Fibroblast of pulmonary artery (primary cell): ENCODE data around the gene TIMM22.
A peak's percentile ranks its signal among the peaks of the same experiment; 100 is the strongest.

Experiments
- DNase-seq: peaks from one replicate; pipeline ENCODE4 v3.0.0-alpha.2; 2010; ENCODE audit warnings: low read depth
- H3K4me3 ChIP-seq: replicated peaks from 2 replicates; pipeline ENCODE4 v1.5.1; 2011; ENCODE audit warnings: low read depth, mild to moderate bottlenecking, control low read depth, low read length, moderate library complexity
- TF ChIP-seq, protein P1 (sequence below): IDR thresholded peaks from 2 replicates; pipeline ENCODE4 v1.5.1; 2011; ENCODE audit warnings: mild to moderate bottlenecking, control low read depth, low read length, inconsistent platforms; ENCODE audit errors: missing control alignments

TIMM22 gene

DNA sequence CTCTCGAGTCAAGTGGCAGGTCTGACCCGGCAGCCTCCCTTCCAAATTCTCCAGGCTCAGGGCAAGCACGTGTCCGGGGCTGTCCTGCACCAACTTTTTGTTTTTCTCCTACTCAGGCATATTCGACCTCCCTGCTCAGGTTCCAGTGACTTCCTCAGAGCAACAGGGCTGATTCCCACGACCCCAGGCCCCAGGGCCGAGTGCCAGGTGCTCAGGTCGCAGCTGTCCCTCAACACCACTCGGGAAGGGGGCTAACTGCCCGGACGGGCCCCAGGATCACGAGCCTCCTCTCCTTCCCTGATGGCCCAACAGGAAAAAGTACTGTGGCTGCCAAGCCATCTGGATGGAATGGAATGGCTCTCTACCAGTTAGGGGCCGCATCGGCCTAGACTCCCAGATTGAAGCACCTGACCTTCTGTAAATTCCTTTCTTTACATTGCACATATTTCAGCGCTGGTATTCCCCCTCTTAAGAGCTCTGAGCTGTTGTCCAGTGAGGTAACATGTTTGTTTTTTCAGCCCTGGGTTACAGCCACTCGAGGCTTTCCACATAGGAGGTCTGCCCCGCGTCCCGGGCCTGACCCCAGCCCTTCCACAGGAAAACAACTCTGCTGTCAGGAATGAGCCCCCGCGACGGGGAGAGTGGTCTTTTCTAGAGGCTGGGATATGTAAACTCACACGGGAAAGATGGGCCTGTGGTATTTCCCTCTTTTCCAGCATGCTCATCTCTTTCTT is 42.3 kb upstream of the TIMM22 start:
- H3K4me3 ChIP-seq = no peak overlapping the region
- TF ChIP-seq, protein P1, sequence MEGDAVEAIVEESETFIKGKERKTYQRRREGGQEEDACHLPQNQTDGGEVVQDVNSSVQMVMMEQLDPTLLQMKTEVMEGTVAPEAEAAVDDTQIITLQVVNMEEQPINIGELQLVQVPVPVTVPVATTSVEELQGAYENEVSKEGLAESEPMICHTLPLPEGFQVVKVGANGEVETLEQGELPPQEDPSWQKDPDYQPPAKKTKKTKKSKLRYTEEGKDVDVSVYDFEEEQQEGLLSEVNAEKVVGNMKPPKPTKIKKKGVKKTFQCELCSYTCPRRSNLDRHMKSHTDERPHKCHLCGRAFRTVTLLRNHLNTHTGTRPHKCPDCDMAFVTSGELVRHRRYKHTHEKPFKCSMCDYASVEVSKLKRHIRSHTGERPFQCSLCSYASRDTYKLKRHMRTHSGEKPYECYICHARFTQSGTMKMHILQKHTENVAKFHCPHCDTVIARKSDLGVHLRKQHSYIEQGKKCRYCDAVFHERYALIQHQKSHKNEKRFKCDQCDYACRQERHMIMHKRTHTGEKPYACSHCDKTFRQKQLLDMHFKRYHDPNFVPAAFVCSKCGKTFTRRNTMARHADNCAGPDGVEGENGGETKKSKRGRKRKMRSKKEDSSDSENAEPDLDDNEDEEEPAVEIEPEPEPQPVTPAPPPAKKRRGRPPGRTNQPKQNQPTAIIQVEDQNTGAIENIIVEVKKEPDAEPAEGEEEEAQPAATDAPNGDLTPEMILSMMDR = no peak

DNA sequence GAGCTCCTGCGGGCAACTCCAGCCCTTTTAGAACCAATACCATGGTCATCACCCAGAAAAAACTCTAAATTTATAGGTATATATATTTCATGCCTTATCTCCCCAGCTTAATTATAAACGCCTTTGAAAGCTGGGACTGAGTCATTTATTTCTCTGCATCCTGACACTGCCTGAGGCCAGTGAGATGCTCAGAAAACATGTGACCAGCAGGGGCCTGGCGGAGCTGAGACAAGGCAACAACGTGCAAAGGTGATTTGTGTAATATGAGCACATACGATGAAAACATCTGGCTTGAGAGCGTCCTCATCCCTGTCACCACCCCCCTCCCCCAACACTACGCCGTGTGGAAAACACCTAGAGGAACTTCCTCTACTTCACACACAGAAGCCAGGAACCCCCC is 40.0 kb upstream of the TIMM22 start:
- no peak overlapping the region for H3K4me3 ChIP-seq
- TF ChIP-seq, protein P1 = no peak
- DNase-seq = no peak

More for the DNA sequence above, 42.3 kb upstream of the TIMM22 start:
- peak; percentile 46 for DNase-seq

DNA sequence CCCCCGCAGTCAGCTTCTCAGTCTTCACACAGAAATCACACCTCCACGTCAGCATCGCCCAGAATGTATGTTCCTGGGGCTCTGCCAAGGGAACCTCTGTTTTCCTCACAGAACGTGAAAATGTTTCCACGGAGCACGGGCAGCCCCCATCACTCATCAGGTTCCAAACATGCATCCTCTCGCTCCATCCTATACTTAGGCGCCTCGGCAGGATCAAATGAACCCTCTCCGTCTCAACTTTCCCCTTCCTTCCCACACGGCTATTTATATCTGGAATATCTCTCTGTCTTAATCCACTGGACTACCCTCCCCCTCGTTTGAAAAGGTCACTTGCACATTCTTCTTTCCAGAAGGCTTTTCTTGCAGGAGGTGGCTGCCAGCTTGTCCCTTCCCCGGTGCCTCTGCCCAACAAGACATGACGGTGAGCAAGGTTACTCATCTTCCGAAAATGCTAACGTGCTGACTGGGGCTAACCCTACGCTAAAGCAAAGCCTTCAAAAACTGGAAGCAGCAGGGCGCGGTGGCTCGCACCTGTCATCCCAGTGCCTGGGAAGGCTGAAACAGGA is 39.0 kb upstream of the TIMM22 start:
- no peak overlapping the region for H3K4me3 ChIP-seq
- TF ChIP-seq, protein P1 = no peak
- DNase-seq = no peak

DNA sequence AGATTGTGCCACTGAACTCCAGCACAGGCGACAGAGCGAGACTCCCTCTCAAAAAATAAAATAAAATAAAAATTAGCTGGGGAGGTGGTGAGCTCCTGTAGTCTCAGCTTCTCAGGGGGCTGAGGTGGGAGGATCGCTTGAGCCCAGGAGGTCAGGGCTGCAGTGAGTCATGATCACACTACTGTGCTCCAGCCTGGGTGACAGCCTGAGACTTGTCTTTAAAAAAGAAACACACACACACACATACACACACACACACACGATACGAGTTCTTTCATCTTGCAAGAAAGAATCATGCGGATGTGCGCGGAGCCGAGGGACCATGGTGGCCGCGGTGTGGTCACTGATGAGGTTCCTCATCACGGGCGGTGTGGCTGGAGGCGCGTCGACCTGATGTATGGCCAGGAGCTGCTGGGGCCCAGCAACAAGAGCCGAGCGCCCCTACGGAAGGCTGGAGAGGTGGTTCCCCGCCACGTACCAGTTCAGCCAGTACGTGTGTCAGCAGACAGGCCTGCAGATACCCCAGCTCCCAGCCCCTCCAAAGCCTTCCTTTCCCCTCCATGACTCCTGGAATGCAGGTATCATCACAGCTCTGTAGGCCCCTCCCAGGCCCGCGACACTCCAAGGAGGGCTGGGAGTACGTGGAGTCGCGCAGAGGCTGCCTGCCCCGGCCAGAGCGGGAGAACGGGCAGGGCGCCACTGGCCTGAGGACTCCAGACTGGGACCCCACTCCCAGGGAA is 38.0 kb upstream of the TIMM22 start:
- no peak for DNase-seq
- TF ChIP-seq, protein P1 = no peak
- H3K4me3 ChIP-seq = no peak overlapping the region

DNA sequence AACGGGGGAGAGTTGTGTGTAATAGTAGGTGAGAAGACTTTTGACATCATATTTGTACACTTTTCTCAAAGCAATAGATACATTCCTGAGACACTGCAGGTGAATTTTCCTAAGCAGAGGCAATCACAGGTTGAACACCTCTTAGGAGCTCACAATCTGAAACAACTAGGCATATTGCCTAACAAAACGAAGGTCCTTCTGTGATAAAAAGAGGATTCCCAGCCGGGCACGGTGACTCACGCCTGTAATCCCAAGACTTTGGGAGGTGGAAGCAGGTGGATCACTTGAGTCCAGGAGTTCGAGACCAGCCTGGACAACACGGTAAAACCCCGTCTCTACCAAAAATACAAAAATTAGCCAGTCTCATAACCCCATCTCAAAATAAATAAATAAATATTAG is 34.8 kb upstream of the TIMM22 start:
- TF ChIP-seq, protein P1 = no peak
- DNase-seq = no peak
- H3K4me3 ChIP-seq = no peak overlapping the region

DNA sequence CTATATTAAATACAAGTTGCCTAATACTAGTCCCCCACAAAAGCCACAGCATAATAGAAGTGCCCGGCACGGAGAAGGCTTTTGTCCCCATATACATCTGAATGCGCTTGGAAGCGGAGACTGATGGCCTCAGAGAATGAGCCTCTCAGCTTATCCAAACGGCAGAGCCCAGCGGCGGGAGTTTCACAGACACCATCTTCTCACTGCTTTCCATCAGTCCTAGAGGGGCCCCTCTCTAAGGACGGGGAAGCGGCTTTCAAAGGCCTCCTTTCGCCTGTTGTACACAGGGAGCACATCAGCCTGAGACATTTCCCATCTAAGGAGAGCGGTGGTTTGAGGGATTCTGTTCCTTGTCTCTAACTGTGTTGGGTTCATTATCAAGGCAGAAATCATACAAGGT is 34.3 kb upstream of the TIMM22 start:
- DNase-seq = no peak
- TF ChIP-seq, protein P1 = no peak
- H3K4me3 ChIP-seq = no peak overlapping the region
